ENCODE measurements around the gene WDR89.
"Not testable (repeated sequence)": the region's sequence is repeated elsewhere in the genome, so short reads cannot be mapped to it uniquely, and the experiment has no call there.

WDR89 gene, protein sequence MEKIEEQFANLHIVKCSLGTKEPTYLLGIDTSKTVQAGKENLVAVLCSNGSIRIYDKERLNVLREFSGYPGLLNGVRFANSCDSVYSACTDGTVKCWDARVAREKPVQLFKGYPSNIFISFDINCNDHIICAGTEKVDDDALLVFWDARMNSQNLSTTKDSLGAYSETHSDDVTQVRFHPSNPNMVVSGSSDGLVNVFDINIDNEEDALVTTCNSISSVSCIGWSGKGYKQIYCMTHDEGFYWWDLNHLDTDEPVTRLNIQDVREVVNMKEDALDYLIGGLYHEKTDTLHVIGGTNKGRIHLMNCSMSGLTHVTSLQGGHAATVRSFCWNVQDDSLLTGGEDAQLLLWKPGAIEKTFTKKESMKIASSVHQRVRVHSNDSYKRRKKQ

DNA sequence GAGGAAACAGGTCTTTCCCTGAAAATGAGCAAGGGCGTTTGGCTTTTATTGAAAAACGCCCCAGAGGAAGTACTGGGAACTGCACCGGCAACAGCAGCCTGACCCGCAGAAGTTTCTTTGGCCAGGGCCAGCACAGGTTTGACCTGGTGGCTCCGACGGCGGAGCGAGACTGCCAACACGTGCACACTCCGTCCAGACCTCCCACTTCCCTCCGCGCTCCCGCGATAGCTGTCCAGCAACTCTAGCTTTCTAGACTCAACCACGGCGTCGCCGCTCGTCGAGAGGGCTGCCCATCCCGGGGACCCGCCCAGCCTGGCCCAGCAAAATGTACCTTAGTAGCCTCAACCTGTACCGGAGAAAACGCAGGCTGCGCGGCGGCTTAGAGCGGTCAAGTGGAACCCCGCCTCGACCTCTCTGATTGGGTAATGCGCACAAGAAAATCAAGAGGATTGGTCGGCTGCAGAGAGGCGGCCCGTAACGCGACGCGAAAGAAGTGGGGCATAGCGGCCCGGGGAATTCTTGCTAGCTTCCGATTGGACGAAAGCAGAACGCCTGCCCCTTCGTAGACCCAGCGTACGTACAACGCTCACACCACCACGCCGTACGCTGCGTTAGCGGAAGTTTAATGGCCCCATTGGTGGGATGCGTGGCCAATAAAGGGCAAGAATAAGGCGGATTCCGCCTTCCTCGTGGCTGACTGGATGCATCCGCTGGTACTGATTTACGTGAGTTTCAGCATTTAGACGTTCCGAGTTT lies at the start of gene WDR89:
WDR89 (minus strand) TSS at position 399 of the 756 bp plus-strand sequence. CDS start 41,929 bp downstream, outside the sequence.
- peak; percentile 94 for DNase-seq

DNA sequence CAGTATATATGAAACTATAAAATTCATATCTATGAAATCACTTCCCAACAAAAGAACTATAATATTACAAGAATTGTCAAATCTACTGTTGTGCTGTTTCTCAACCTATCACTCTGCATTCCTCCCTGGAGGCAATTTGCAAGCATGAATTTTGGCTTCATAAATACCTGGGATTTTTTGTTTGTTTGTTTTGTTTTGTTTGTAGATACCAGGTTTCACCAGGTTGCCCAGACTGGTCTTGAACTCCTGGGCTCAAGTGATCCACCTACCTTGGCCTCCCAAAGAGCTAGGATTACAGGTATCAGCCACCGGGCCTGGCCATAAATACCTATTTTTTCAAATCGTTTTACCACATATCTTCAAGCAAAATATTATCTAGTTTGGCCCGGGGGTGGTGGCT lies 47.5 kb upstream of the WDR89 start:
- DNase-seq = no peak

- no peak for DNase-seq
These were observed 45.3 kb upstream of the WDR89 start for GRCh38 chr14:63686926-63687325.

GRCh38 chr14:63685401-63685800 lies 43.7 kb upstream of the WDR89 start:
- no peak for DNase-seq

DNA sequence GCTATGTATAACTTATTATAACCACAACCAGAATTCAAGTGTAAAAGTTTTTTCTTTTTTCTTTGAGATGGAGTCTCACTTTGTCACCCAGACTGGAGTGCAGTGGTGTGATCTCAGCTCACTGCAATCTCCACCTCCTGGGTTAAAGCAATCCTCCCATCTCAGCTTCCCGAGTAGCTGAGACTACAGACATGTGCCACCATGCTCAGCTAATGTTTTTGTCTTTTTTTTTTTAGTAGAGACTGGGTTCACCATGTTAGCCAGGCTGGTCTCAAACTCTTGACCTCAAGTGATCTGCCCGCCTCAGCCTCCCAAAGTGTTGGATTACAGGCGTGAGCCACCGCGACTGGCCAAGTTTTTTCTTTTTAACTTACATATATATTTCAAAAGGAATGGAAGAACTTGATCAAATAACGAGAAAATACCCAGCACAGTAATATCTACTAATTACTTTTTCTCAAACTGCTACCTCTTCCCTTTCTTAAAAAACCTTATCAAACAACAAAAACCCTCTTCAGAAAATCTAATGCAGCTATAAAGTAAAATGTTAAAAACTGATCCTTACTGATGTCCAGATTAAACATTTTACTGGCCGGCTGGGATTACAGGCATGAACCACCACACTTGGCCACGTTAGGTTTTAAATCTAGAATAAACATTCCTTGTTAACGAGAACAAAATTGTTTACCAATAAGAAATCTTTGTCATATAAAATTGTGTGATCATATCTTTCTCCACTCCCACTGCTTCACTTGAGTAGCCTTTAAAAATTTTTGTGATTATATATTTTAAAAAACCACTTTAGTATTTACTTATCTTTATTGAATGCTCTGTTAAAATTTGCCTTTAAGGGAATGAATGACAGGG lies 41.3 kb upstream of the WDR89 start:
- no peak for DNase-seq

DNA sequence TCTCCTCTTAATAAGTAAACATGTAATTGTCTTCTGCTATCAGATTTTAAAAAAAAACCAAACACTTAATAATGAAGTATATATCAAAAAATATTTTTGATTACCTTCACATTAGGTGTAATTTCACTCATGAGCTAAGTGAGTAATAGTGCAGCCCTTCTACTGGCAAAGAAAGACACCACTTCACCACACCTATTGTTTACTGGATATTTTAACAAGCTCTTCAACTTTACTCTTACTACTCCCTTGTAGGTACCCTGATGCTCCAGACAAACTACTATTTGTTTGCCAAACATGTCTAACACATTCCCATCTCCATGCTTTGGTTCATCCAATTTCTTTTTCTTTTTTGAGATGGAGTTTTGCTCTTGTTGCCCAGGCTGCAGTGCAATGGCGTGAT lies 36.9 kb upstream of the WDR89 start:
- no peak for DNase-seq

- no peak for DNase-seq
These were observed 36.3 kb upstream of the WDR89 start for GRCh38 chr14:63677891-63678379.

DNA sequence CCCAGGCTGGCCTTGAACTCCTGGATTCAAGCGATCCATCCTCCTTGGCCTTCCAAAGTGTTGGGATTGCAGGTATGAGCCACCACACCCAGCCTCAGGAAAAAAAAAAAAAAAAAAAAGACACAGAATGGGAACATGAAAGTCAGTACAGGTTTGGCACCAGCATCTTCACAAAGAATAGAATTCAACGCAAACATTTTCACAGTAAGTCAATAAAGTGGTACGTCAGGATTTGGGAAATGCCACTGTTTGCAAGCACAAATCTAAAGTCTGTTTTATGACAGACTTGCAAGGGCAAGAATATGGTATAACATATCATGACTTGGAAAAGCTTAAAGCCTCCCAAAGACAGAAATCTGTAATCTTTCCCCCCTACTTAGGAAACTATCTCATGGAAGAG lies 34.9 kb upstream of the WDR89 start:
- DNase-seq = no peak

DNA sequence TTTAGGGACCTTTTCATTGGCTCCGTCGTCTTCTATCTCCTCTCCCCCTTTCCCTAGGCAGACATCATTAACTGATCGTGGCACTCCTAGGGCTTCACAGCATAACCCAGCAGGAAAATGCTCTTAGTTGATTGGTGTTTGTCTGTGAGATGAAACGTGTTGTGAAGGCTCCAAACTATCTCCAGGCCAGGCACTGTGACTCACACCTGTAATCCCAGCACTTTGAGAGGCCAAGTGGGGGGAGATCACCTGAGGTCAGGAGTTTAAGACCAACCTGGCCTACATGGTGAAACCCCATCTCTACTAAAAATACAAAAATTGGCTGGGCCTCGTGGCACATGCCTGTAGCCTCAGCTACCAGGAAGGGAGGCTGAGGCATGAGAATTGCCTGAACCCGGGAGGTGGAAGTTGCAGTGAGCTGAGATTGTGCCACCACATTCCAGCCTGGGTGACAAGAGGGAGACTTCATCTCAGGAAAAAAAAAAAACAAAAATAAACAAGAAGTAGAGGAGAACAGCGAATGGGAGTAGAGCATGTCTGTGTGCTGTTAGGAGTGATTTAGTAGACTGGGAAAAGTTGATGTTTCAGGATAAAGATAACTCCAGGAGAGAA lies 32.3 kb upstream of the WDR89 start:
- DNase-seq = no peak

- no peak for DNase-seq
These were observed 31.6 kb upstream of the WDR89 start for GRCh38 chr14:63673255-63673654.

- no peak for DNase-seq
These were observed 30.9 kb upstream of the WDR89 start for GRCh38 chr14:63672417-63673180.

GRCh38 chr14:63671987-63672386 lies 30.3 kb upstream of the WDR89 start:
- no peak for DNase-seq

DNA sequence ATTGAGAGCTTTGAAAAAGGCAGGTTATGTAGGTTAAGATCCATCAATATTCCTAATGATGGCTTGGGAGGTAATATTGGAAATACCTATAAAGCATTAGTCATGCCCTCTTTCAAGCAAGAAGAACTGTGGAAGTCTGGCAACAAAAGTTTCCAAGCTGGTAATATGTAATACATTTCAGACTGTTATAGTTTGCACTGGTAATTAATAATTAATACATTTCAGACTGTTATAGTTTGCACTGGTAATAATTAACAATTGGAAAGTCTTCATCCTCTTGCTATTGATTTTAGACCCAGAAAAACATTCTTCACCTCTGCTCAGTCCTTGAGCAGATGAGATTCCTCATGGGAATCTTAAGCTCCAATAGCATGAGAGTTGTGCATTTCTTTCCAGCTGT lies 29.0 kb upstream of the WDR89 start:
- DNase-seq = no peak

DNA sequence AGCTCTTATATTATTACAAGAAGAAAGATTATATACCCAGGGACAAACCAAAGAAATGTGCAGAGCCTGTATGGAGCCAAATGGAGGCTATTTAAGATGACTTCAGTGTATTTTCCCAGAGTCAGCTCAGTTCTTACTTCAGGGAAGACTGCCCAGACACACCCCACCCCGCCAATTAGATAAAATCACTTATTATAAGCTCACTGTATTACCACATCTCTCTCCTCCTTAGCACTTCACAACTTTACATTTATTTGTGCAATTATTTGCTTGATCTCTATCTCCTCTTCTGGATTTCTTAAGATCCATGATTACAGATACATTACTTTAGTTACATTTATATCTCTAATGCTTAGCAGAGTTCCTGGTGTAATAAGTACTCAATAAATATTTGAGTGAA lies 24.7 kb upstream of the WDR89 start:
- DNase-seq = no peak

- no peak for DNase-seq
These were observed 22.0 kb upstream of the WDR89 start for GRCh38 chr14:63663428-63664341.

DNA sequence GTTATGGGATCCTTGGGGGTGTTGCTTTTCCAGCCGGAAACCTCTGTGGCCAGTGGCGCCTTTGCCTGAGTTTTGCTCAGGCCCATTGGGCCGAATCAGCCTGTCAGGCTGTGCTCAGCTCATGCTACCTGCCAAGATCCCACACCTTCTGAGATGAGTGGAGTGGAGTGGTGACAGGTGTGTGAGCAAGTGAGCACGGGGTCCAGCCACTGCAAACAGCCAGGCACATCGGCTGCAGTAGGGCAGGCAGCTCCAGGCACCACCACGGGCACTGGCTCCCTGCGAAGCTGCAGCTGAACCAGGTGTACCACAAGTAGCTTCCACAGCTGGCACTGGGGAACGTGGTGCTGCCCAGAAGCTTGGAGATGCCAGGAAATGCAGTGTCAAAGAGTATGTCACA lies 21.1 kb upstream of the WDR89 start:
- DNase-seq = no peak

GRCh38 chr14:63661881-63662280 lies 20.2 kb upstream of the WDR89 start:
- not testable (repeated sequence) for DNase-seq

DNA sequence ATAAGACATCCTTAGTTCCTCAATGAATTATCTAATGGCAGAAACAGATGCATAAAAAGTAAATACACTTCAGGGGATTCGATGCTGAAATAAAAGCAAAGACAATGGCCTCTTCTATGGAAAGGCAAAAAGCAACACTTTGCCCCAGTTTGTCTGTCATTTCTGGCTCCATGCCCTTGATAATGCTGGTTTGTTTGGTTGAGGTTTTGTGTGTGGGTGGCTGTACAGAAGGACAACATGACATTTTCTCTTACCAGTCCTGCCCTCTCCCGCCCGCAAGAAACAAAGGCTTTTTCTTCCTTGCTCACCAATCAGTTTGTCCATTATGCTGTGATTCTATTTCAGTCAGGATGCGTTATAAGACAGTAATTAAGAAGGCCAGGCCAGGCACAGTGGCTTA lies 18.1 kb upstream of the WDR89 start:
- DNase-seq = no peak

DNA sequence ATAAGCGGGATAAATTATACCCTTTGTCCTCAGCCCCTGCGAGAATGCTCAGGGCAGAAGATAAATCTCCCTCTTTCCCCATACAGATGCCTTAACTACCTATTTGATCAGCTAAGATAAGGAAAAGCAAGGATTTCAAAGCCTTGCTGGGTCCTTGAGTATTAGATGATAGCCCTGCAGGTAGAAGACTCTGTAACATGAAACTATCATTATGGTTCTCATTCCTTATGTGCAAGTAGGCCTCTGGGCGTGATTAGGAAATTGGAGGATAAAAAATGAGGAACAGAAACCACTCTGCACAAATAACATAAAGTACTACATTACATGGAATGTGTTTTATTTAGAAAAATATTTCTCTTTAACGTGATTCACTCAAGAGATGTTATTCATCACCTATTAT lies 14.5 kb upstream of the WDR89 start:
- DNase-seq = no peak

GRCh38 chr14:63654936-63655335 lies 13.3 kb upstream of the WDR89 start:
- DNase-seq = no peak

- no peak for DNase-seq
These were observed 12.7 kb upstream of the WDR89 start for GRCh38 chr14:63654346-63654745.

All from activated CD8-positive, alpha-beta memory T cell treated with anti-CD3 and anti-CD28 coated beads, Interleukin-2, amount 50 U/mL, for 48 hours (primary cell).